Amniotic stem cell (primary cell): ENCODE measurements around the gene OSBPL9.
"Not testable (repeated sequence)": the region's sequence is repeated elsewhere in the genome, so short reads cannot be mapped to it uniquely, and the experiment has no call there.

Experiments used
- DNase-seq: peaks from one replicate; lab custom pipeline; 2025; lab: John Stamatoyannopoulos, UW

The OSBPL9 gene

DNA sequence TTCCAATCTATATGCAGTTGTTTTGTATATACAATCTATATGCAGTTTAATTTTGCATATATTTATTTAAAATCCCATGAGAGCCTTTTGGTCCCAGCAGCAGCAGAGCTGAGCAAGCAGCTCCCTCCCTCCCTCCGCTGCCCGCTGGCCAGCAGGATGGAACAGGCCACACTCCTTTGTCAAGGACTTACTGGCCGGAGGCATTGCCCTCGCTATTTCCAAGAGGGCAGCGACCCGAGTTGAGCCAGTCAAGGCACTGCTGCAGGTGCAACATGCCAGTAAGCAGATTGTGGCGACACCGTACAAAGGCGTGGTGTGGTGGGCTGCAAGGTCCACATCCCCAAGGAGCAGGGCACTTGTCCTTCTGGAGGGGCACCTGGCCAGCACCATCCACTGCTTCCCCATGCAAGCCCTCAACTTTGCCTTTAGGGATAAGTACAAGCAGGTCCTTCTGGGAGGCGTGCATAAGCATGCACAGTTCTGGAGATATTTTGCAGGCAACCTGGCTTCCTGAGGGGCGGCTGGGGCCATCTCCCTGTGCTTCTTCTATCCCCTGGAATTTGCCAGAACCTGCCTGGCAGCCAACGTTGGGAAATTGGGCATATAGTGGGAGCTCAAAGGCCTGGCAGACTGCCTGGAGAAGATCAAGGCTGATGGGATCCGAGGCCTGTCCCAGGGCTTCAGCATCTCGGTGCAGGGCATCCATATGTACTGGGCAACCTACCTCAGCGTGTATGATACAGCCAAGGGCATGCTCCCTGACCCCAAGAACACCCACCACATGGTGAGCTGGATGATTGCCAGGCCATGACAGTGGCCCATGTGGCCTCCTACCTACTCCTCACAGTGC, 92.2 kb downstream of the OSBPL9 start:
- DNase-seq = no peak

DNA sequence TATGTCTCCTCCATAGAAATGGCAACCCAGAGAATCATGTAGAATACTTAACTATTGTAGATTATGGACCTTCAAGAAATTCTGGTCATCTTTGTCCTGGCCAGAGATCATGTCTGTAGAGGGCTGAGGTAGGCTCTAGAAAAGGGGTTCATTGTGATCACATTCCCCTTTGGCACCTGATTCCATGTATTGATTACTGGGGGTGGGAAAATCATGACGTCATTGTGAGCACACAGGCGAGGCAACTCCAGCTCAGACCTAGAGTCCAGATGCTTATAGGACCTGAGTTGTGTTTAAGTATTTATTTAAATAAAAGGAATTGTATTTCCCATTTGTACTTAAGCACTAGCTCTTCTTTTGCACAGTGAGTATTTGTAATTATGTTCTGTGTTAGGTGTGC, 93.1 kb downstream of the OSBPL9 start:
- no peak for DNase-seq

DNA sequence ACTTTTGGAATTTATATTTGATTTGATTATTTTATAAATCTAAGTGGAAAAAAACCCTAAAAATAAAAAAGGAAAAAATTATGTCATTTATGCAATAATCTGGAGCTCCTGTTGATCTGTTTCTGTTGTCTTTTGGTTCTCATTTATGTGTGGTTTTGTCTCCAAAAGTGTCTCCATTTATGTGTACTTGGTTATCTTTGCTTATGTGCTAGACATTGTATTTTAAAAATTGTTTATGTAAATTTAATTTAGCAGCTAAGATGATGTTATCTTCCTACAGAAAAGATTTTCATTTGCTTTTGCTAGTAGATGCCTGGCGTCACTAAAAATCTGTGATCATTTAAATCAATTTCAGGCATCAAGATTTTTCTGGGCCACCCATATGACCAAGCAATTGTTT, 95.7 kb downstream of the OSBPL9 start:
- DNase-seq = no peak

DNA sequence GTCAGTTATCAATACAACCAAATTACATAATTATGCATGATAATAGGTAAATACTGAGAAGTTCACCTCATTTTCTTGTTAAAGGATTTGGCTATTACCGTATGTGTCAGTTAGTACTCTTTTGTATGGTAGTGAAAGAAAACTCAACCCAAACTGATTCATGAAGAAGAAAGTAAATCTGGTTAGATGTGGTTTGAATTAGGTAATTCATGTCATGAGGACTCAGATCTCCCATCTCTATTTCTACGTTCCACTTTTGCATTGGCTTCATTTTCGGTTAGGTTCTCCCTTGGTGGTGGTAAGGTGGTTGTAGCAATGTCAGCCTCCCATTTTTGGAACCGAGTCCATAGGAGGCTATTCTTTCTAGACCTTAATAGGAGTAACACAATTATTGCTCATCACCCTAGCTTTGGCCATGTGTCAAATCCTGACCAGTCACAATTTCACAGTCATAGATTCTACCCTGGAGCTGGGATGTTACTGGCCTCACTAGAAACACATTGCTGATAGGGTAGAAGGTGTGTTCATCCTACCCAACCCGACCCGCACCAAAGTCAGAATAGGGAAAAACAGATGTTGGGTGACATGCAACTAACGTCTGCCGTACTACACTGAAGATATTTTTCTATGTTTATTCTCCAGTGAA, 97.6 kb downstream of the OSBPL9 start:
- no peak for DNase-seq

DNA sequence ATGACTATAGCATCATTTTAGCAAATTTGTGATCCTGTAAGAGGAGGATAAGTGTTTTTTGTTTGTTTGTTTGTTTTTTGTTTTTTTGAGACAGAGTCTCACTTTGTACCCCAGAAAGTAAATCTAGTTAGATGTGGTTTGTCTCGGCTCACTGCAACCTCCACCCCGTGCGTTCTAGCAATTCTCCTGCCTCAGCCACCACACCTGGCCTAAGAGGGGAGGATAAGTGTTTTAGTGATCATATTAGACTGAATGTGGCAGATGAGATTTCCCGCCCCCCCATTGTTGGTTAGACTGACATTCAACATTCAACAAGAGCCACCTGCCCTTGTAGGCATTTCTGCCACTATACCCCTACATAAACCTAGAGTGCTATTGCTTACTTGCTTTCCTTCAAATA, 98.5 kb downstream of the OSBPL9 start:
- DNase-seq = no peak

DNA sequence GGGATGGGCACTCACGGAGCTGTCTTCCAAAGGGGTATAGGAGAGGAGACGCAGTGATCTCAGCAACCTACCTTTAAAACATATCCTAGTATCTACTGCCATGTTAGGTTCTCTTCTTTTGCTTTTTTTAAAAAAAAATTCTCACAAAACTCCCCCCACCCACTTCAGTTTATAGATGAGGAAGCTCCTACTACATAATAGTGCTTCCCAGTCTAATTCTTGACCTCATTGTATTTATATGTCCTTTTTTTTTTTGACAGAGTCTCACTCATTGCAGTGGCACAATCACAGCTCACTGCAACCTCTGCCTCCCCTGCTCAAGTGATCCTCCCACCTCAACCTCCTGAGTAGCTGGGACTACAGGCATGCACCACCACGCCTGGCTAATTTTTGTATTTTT, 99.9 kb downstream of the OSBPL9 start:
- DNase-seq = no peak

DNA sequence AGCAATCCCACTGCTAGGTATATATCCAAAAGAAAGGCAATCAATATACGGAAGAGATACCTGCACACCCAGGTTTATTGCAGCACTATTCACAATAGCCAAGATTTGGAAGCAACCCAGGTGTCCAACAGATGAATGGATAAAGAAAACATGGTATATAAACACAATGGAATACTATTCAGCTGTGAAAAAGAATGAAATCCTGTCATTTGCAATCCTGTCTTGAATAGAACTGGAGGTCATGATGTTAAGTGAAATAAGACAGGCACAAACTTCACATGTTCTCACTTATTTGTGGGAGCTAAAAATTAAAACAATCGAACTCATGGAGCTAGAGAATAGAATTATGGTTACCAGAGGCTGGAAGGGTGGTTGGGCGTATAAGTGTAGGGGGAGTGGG, 101.0 kb downstream of the OSBPL9 start:
- DNase-seq = no peak

DNA sequence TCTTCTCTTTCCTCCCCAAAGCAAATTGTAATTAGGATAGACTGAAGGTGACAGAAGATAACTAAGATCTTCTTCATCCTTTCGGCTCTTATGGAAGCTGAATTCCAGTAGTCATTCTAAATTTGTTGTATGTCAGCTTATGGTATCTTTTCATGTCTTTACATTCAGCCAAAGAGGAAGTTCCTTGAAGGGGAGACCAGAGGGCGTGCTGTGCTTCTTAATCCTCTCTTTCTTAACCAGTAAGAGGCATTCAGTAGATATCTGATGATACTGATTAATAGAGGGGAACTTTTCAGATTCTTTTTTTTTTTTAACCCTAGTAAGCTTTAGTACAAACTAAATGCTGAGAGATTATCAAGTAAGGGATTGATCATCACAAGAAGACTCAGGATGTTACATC, 102.3 kb downstream of the OSBPL9 start:
- no peak for DNase-seq

DNA sequence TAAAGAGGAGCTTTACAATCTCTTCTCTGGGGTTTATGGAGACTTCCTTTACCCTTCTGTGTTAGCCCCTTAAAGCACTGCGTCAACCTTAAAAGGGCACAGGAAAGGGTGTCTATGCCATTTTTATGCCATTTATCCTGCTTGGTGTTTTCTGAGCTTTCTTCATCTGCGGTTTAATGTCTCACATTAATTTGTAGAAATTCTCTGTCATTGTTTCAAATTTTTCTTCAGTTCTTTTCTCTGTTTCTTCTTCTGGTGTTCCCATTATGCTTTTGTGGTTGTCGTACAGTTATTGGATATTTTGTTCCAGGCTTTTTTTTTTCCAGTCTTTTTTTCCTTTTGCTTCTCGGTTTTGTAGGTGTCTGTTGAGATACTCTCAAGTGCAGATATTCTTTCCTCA, 107.9 kb downstream of the OSBPL9 start:
- DNase-seq = no peak

DNA sequence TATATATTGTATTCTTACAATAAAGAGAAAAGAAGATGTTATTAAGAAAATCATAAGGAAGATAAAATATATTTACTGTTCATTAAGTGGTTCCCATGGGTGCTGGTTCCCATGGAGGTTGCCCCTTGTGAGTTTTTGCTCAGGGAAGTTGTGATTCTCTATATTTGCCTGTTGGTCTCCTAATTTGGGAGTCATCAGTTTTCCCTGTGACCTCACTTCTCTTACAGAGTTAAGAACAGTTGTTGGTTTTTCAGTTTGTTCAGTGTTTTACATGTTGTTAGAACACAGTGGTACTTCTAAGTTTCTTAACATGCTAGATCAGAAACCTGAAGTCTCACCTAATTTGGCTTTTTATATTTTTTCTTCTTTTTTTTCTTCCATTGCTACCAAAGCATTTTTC, 109.2 kb downstream of the OSBPL9 start:
- no peak for DNase-seq

DNA sequence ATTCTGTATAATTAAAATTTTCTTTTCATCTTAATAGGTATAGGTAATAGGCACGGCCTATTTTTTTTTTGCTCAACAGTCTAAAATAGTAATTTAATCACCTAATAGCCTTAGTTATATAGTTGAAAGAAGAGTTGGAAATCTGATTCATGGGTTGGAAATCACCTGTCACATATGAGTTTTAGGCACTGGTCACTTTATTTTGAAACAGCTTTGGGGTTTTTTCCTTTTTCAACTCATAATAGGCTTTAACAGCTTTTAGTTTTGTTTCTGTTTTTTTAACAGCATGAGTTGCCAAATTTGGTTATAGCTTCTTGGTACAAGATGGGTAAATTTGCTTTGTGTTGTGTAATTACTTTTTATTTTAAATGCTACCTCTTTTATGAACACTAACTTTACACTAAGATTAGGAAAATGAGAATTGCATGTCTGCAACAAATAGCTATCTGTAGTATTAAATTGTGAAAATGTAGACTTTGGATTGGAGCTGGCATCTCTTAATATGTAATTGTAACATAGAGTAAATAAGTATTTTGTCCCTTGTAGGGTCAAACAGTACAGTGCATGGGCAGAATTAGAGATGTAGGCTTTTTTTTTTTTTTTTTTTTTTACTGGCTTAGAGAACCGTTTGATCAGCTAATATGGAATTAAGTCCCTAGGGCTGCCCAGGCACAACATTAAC, 109.8 kb downstream of the OSBPL9 start:
- DNase-seq = no peak

DNA sequence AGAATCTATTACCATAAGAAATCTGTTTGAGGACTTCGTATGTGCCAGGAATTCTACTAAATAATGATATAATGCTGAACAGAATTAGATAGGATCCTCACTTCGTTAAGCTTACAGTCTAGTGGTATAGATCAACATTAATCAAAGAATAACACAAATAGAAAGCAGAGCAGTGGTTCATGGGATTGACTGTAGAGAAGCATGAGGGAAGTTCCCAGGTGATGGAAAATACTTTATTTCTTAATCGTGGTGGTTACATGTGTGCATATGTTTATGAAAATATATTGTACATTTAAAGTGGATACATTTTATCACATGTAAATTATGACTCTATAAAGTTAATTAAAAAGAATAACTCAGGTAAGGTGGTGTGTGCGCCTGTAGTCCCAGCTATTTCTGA, 110.5 kb downstream of the OSBPL9 start:
- no peak for DNase-seq

DNA sequence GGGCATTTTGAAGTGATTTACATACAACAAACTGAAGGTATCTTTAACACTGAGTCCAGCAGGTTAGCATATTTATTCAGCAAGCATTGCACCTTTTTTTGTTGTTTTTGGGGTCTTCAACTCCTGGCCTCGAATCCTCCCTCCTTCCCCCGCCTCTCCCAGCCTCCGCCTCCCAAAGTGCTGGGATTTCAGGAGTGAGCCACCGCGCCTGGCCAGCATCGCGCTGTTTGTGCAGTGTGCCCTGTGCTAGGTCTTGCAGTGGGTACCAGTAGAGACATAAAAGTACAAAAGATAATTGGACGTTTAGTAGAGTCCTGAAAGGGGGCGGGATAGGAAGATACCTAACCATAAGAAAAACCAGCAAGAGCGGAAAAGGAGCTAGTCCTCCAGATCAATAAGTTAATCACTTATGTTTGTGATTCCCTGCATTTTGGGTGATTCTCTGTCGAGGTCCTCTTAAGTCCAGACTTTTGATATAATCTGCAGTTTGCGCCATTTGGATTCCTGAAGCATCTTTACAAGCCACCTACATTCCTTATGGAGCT, 111.8 kb downstream of the OSBPL9 start:
- DNase-seq = no peak

DNA sequence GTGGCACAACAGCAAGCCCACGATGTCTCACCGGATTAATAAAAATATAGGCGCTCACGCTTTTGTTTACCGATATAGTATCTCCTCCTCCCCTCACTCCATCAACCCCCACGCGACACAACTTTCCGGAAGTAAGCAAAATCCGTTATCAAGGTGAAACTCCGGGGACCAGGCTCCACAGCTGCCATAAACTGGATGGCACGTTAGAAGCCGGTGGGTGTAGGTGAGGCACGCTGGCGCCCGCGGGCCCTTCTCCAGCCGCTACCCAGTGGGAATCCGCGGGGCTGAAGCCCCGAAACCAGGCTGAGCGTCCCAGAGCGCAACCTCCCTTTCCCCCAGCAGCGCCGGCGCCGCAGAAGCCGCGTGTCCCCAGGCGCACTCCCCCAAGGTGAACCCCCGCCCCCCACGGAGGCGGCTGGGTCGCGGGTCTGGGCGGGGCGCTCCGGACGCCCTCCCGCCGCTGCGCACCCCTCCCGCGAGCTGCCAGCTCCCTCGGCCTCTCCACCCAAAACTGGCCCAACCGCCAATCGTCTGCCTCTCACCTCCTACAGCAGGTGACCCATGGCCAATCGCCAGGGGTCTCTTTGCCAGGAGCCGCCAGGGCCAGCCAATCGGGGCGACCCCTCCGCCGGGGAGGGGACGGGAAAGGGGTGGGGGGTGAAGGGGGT, 112.4 kb downstream of the OSBPL9 start:
- DNase-seq = peak; percentile 76

DNA sequence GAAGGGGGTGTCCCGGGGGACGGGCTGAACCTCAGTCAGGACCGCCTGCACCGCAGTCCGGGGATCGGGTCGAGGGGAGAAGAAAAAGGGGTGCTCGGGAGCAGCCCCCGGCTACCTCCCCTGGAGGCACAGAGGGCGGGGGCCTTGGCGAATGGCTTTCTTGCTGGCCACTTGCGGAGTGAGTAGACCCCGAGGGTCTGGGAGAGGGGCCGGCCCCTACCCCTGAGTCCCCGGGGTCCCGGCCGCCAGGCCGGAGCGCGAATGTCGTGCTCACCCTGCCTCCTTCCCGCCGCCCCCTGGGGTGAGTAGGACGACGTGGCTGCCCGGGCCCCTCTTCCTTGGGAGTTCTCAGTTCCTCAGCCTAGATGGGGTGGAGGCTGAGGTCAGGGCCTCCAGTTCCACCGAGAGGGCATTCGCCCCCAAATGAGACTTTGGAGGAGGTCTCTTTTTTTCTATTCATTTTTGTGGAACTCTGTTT, 113.0 kb downstream of the OSBPL9 start:
- no peak for DNase-seq

DNA sequence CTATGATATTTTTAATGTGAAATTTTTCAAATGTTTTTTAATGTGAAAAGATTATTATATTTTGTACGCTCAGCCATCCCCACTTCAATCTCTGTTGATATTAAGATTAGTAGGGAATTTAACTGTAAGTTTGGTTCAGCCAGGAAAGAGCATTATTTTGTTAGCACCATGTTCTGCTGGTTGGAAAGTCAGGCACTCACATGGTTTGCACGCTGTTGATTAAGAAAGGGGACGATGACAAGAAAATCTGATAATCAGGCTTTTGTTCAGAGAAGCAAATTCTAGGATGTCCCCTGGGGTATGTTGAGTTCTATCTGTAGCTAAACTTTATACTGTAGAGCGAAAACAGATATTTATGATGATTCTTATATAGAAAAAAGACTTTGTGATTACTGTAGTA, 115.1 kb downstream of the OSBPL9 start:
- DNase-seq = no peak

DNA sequence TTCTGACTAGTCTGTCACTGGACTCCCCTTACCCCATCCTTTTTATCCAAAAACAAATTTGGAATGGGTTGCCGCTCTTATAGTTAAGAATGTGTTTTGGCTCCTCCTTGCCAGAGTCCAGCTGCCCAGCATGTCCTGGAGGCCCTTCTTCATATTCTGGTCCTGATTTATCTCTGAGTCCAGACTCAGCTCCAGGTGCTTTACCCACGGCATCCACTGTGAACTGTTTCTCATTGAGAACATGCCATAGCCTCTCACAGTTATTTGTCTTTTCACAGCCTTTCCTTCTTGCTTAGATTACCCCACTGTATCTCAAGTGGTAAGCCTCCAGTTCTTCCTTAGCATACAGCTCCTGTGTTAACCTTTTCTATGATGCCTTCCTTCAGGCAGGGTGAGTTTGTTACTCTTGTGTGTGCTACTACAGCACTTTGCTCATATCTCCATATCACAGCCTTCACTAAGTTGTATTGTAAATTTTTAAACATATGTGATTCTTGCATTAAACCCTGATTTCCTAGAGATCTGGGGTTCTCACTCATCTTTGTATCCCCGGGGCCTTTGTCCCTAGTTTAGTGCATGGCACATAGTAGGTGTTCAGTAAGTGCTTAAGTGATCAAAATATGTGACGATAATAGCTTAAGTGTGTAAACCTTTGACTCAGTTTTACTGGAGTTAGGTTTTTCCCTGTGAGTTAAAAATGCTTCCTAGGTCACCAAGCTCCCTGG, 116.0 kb downstream of the OSBPL9 start:
- no peak for DNase-seq

DNA sequence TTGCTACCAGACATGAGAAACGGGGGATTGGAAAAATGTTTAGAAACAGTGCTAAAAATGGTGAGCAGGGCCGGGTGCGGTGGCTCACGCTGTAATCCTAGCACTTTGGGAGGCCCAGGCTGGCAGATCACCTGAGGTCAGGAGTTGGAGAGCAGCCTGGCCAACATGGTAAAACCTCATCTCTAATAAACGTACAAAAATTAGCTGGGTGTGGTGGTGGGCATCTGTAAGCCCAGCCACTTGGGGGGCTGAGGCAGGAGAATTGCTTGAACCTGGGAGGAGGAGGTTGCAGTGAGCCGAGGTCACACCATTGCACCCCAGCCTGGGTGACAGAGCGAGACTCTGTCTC, 116.5 kb downstream of the OSBPL9 start:
- not testable (repeated sequence) for DNase-seq

DNA sequence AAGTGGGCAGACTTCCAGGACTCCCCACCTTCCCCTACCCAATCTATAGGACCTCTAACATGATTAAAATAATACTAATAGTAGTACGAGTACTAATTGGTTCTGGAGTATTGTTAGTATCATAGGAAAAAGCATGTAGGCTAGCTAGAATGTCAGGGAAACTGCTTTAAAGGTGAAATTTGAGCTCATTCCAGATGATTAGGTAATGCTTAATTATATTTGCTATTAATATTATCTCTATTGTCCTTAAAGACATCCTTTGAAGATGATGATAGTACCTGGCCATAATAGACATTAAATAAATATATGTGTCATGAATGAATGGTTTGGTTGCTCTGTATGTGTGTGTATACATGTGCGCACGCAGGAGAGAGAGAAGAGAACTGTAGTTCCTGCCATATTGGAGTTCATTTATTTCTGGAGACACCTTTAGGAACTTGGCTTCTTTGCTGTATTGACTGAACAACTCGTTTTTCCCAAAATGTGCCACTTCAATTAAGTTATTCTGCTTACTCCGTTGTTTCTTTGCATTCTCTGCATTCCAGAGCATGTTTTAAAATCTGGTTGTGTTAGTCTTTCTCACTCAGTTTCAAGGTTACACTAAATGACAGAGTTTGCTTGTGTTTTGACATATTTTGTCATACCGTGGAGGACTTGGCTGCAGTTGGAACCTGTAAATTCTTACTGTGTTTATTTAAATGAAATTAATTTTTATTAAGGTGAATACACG, 117.1 kb downstream of the OSBPL9 start:
- no peak for DNase-seq

DNA sequence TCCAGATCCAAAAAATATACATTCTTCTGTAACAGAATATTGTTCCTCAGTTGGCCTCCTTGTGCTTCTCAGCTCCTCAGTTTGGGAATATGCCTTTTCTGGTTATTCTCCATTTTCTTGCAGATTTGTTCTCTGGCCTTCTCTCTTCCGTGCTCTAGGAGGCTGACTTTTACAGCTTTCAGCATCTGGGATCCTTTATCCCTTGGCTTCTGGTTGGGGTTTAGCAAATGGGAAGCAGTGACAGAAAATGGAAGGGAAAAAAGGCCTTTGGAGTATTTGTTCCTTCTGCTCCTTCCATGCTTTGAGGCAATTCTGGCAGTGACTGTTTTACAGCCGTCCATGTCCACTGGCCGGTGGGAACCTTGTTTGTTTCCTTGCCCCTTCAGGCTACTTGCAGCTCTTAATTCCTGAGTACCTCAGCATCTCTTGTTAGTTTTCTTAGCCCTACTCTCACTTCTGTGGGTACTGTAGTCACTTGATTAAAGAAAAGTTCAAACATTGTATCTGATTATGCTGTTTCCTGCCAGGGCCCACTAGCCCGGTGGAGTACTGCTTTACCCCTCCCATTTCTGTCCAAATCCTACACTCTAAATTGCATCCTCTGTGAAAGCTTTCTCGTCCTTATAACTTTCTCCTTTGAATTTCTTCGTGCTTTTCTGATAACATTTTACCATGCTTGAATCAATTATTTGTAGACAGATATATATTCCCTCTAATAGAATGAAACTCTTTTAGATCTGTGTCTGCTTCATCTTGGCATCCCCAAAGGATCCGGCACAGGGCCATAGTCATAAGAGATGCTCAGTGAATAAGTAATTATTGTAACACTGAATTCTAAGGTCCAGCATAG, 118.2 kb downstream of the OSBPL9 start:
- DNase-seq = no peak
